Left colon (tissue), 2 donors: Measurements from ENCODE around the gene EXT2. TPM values are rescaled to one million over a fixed set of nuclear protein-coding genes. Genes with fewer than 3 reads are reported as not detected.

Experiments
- ATAC-seq: fragments of 200-7000 bp; cut with Tn5 transposase; one replicate; pipeline ENCODE4 v1.9.1; 2020; ENCODE audit warnings: mild to moderate bottlenecking, moderate library complexity
- DNase-seq, 2 donors: peaks; one replicate each; pipeline ENCODE4 v3.0.0-alpha.2; 2020
- intact Hi-C, 2 donors: fragments of 100-400 bp; cut with DNase I in 1 of 2; cut with micrococcal nuclease in 1 of 2; formaldehyde crosslinking; loops; one replicate each; pipeline versions ENCODE4 v1.11.2 to v1.14.0; 2022; cut with DNase I, micrococcal nuclease
- total RNA-seq, 2 donors: library from RNA; stranded (reverse); fragmentation: NEBNext Ultra II Directional; extraction: Animal tissue kit (Norgen Biotek cat#: 25700); gene quantifications; one replicate each; pipeline ENCODE4 v1.2.1, GENCODE V29; 2021
- donor health status: DM: no; HTN: no; CAD: no.
- donor health status: DM: yes; HTN: yes; CAD: no.

Gene EXT2
- total RNA-seq, 2 donors from 2014 or later, result 48.5 to 63.9 TPM

DNA sequence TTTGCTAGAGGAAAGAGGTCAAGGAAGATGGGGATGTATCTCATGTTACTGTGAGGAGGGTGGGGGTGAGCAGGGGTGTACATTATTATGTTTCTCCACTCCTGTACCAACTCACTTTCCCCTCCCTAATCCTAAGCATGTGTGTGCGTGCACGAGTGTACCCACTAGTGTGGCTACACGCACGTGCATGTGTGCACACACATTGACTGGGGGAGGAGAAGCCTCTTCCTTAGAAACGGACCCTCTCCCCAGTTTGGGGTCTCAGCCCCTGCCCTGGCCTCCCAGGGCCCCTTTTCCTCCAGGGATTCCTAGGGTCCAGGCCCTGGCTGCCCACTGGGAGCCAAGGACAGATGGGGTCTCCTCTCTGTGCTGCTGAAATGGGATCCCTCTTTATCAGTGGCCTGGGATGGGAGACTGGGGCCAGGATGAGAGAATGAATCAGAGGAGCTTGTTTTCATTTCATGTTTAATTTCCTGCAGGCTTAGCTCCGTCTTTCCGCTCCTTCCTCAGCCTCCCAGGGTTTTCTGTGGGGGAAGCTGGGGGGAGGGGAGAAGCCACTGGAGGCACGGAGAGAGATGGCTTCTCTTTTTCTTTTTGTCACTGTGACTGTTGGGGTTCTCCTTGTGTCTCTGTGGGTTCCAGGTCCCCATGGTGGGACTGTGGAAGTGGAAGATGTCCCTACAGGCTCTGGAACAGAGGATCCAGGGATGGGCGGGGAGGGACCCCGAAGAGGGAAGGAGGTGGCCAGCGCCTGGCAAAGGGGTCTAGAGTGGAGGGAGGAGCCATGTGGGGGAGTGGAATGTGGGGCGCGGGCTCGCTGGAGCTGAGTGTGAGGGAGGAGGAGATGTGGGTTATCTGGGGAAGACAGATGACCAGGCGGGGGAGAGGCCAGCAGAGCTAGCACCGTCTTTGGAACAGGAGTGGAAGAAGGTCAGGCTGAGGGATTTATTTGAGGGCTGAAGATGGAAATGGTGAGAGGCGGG lies 174.2 kb downstream of the EXT2 start:
- intact Hi-C loops, result no loop called here
- DNase-seq (no peak), ATAC-seq (no peak)

DNA sequence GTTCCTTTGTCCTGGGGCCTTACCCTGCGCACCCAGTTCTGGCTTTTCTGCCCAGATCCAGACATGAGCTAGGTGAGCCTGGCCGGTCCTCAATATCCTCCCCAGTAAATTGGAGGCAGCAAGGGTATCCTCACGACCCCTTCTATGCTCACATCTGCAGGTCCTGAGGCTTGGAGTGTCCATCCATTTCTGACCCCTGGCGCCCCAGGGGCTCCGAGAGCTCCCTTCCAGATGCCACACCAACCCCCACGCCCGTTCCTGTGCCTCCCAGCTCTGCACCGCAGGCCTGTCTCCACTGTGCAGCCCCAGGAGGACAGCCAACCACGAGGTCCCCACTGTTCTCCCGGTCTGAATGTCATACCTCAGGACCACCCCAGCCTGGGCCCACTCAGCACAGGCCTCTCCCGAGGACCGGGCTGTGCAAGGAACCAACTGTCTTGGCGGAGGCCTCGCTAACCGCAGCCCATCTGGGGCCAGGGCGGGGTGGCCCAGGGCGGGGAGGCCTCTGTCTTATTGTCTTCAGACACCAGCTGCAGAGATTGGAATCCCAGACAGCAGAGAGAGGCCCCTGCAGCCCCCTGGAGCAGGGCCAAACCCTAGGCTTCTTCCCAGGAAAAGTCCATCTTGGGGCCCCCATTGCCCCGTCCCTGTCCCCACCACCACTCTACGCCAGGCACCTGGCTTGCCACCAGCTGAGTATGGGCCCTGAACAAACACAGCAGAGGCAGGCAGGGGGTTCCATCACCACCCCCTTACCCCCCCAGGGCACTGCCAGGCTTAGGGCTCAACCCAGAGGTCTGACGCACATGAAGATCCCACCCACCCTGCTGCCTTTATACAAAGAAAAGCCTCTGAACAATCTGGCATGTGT lies 175.2 kb downstream of the EXT2 start:
- intact Hi-C loops, result no loop called here
- ATAC-seq, result no peak
- no peak for DNase-seq

DNA sequence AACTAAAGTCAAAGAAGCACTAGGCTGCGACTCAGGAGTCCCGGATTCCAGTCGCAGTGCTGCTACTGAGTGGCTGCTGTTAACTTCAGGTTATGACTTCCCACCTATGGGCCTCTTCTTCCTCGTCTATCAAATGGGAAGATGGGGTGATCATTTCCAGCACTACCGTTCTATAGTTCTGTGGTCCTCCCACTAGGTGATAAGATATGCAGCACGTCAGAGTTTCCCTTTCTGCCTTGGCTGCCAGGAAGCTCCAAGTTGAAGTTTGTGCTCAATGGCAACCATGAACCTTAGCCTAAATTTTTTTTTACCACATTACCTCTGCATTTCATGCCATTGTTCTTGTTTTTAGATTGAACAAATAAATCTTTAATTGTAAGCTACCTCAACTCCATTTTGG lies 175.8 kb downstream of the EXT2 start:
- no peak for ATAC-seq

DNA sequence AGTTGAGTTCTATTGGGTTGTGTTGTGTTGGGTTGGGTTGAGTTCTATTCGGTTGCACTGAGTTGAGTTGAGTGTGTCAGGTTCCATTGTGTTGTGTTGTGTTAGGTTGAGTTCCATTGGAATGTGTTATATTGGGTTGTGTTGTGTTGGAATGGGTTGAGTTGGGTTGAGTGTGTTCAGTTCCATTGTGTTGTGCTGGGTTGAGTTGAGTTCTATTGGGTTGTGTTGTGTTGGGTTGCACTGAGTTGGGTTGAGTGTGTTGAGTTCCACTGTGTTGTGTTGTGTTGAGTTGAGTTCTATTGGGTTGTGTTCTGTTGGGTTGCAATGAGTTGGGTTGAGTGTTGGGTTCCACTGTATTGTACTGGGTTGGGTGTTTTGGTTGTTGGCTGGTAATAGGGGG lies 178.9 kb downstream of the EXT2 start:
- DNase-seq (no peak), ATAC-seq (no peak)
- intact Hi-C loops, result no loop called here

More for the DNA sequence above, 175.8 kb downstream of the EXT2 start:
- intact Hi-C loops, result no loop called here
- no peak for DNase-seq

DNA sequence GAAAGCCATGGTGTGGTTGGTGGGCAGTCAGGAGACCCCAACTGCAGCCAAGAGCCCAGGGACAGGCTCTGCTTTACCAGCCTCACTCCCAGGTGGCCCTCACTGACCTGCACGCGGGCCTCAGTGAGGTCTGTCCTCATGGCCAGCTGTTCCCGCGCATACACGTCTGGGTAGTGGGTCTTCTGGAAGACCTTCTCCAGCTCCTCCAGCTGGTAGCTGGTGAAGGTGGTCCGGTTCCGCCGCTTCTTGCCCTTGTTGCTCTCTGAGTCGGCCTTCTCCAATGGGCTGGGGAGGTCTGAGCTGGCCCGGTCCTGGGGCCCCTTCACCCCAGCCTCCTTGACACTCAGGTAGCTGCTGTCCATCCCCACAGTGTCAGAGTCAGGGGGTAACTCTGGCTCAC lies 179.8 kb downstream of the EXT2 start:
- intact Hi-C loops, result no loop called here
- DNase-seq (no peak), ATAC-seq (no peak)

DNA sequence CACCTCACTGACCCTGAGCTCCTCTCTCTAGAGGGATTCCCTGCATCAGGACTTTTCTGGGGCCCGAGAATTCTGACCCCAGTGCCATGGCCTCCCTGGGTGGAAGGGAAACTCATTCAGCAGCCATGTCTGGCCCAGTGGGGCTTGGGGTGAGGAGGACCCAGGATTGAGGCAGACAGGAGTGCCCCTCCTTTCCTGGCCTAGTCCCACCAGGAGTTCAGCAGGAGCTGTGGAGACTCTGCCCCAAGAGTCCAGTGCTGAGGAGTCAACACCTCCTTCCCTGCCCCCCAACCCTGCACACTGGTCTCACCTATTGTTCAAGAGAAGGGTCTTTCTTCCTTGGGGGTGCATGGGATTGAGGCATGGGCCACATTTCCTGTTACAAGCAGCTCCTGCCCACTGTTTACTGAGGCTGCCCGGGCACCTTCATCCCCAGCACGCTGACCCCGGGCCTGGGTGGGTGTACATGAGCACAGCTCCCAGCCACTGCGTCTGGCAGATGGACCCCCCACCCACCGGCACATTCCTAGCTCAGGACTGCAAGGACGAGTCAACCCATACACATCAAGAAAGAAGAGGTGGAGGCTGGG lies 180.6 kb downstream of the EXT2 start:
- no peak for DNase-seq
- intact Hi-C loops, result no loop called here
- ATAC-seq, result no peak

DNA sequence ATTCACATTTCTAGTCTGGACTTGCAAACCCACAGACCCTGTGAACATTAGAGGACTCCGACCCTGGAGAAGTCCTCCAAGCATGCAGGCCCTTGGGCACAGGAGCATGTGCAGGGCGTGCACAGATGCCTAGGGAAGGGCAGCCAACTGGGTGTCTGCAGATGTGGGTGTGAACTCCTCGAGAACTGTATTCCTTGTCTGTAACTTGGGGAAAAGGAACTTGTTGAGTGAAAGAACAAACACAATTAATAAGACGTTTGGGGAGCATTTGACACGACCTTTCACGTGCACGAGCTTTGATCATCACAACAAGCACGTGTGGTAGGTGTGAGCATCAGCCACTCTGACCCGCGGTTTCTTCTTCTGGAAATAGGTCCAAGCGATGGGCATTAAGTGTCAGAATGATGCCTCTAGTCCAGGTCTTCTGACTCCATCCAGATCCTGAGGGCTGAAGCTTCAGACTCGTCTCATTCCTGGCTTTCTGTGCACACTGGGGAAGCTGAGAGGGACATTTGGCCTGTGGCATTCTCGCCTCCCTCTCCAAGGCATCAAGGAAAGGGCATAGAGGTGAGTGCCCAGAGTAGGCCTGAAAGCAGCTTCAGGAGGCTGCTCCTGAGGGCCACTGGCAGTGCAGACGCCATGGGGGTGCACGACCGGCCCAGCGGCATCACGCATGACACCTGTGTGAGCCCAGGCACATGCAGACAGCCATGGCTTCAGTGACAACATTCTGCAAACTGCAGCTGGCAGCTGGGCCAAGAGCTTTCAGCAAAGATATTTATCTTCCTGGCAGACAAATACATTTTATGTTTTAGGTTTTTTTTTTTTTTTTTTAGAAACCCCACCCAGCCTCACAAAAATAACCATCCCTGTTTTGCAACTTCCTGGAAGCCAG lies 182.0 kb downstream of the EXT2 start:
- DNase-seq, result no peak
- intact Hi-C loops, result no loop called here

DNA sequence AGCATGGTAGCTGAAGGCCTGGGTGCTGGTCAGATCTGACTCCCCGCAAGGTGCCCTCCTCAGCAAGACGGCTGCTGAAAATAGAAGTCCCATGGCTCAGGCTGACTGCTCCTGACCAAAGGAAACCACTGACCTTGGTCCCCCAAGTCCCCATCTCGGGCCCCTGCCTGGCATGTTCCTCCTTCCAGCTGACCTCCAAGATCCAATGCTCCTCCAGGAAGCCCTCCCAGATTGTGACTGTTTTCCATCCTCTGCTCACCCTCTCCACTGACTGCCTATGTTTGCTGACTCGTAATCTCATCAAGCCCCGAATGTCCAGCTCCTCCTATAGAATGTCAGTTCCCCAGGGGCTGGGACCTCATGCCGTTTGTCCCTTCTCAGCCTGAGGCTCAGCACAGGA lies 184.0 kb downstream of the EXT2 start:
- intact Hi-C loops, result no loop called here
- DNase-seq, result no peak
- no peak for ATAC-seq

More for the DNA sequence above, 182.0 kb downstream of the EXT2 start:
- no peak for ATAC-seq

DNA sequence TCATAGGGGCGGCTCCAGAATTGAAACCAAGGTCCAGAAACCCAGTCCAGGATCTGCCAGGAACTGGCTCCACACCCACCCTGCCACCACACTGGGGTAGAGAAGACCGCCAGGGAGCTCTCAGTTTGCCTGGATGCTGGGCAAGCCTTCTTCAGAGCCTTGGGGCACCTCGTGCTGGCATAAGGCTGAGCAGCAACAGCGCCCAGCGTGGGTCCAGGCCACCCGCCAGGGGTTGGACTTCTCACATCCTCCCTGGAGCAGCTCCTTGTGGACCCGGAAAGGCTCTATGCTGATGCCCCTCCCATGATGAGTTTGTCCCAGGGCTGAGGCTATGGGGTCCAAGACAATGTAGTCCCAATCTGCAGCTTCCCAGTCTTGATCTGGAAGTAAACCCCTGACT lies 184.8 kb downstream of the EXT2 start:
- DNase-seq (no peak), ATAC-seq (no peak)
- intact Hi-C loops, result no loop called here

DNA sequence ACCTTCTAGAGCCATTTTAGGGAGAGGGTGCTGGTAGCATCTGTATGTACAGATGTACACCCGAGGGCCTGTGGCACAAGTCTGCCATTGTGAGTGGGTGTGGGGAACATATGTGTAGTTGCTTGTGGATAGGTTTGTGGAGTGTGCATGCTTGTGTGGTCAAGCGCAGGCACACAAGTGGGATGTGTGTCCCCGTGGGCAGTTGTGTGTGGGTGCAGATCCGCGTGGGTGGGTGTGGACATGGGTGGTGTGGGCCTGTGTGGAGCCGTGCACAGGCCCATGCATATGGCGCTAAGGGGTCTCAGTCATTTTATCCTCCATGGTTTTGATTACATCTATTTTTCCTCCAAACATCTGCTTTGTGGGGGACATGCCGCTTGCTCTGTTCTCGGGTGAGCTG lies 185.7 kb downstream of the EXT2 start:
- DNase-seq, result no peak
- ATAC-seq, result no peak
- intact Hi-C loops, result no loop called here

DNA sequence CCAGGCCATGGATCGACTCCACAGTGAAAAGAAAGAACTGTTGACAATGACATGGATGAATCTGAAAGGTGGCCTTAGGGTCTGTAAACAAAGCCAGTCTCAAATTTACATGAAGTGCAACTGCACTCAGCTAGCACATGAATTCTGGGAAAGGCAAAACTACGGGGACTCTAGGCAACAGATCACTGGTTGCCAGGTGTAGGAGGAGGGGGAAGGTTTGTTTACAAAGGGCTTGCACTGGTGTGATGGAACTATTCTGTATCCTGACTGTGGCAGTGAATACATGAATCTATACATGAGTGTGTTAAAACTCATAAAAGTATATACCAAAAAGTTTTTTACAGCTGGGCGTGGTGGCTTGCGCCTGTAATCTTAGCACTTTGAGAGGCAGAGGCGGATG lies 187.1 kb downstream of the EXT2 start:
- no peak for DNase-seq
- intact Hi-C loops, result no loop called here

DNA sequence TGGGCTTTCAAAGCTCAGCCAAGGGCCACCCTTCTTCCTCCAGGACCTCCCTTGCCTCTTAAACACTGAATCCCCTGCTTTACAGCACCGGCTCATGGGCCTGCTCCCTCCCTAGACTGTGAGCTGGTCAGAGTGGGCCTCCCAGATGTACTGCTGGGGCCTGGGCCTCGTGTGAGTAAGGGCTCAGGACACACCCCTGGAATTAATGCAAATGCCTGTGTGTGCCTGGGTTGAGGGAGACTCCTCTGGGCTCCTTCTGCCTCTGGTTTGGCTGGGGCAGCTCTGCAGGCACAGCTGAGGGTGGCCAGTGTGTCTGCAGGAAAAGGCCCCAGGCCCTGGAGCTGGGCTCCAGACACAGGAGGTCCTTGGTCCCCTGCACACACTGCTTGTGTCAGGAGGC lies 190.3 kb downstream of the EXT2 start:
- intact Hi-C loops, result loop anchor here (2.0 to 5.0 kb wide), 2 partner anchors 252 to 253 kb away; no protein-coding TSS in a partner anchor
- DNase-seq (no peak), ATAC-seq (no peak)

More for the DNA sequence above, 187.1 kb downstream of the EXT2 start:
- no peak for ATAC-seq

DNA sequence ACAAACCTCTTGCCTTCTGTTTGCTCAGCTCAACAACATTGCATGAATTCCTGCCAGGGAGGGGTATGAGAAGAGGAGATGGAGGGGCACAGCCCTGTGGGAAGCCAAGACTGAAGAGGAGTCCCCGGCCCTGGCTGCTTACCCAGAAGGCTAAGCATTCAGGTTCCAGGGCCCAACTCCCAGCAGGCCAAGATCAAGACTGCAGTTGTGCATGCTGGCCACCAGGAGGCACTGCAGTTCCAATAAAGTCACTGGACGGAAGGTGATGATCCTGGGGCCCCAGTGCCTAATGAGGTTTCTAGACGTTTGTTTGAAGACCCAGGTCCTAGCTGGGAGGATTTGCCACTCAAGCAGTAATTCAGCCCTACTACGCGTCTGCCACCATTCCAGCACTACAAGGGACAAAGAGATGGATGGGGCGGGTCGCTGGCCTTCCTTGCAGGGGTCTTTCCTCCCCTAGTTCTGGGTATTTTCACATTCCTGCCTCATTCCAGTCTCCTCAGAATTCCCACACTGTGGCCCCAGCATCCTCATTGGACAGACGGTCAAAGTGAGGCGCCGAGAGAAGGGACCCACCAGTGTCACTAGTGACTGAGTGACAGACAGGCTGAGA lies 190.9 kb downstream of the EXT2 start:
- peak; percentile 65 for ATAC-seq
- intact Hi-C loops, result loop anchor here (2.0 to 5.0 kb wide), 2 partner anchors 251 to 252 kb away; no protein-coding TSS in a partner anchor
- peak in 1 of 2 donors; percentile 38 for DNase-seq

DNA sequence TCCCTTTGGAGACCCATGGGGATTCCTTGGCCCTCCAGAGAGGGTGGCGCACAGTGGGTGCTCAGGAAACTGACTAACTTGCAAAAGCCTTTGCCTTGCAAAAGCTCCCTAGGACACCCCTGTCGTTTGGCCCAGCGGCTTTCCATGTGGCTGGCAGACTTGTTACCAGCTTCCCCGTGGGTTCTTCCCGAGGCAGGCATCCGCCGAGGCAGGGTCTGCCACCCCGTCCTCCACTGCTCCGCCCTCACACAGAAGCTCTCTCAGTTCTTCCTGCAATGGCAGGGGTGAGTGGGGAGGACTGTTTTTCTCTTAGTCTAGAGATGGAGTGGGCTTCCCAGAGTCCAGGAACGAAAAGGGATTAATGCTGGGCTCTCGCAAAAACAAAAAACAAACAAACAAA lies 191.4 kb downstream of the EXT2 start:
- intact Hi-C loops, result loop anchor here (2.0 to 5.0 kb wide), 2 partner anchors 250 to 252 kb away; no protein-coding TSS in a partner anchor
- DNase-seq, result no peak

DNA sequence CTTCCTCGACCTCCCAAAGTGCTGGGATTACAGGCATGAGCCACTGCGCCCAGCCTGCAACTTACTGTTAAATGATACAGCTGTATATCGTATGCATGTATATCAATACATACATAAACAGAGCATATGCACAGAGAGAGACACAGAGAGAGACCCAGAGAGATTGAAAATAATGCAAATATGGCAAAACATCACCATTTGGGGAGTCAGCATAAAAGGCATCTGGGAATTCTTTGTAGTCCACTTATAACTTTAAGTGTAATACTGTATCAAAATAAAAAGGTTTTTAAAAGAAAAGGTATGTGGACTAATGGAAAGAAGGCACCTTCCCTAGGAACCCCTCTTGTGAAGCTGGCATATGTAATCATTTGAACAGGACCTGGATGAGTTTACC lies 192.7 kb downstream of the EXT2 start:
- intact Hi-C loops, result loop anchor here in 1 of 2 donors (5.0 kb wide), 1 partner anchor 249 kb away; no protein-coding TSS in a partner anchor
- no peak for DNase-seq
- no peak for ATAC-seq

More for the DNA sequence above, 191.4 kb downstream of the EXT2 start:
- no peak for ATAC-seq

DNA sequence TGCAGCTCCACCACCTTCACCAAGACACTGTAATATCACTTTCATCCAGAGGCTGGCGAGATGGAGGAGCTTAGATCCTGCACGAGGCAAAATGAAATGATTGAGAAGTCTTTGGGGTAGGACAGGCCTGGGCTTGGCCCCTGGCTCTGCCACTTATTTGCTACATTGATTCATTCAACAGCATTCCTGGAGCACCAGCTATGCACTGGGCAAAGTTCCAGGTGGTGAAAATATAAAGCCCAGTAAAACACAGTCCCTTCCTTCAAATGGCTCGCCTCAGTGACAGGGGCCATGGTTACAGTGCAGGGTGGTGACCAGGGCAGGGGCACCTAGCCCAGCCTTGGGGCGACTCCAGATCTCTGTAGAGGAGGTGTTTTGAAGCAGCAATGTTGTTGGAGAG lies 194.7 kb downstream of the EXT2 start:
- intact Hi-C loops, result no loop called here
- ATAC-seq, result no peak
- no peak for DNase-seq
